Measurements from ENCODE around the gene CDH6. TPM values are rescaled to one million over a fixed set of nuclear protein-coding genes. Genes with fewer than 3 reads are reported as not detected.

The CDH6 gene
- total and polyA plus RNA-seq, 2 donors, result 0.66 to 0.87 TPM

DNA sequence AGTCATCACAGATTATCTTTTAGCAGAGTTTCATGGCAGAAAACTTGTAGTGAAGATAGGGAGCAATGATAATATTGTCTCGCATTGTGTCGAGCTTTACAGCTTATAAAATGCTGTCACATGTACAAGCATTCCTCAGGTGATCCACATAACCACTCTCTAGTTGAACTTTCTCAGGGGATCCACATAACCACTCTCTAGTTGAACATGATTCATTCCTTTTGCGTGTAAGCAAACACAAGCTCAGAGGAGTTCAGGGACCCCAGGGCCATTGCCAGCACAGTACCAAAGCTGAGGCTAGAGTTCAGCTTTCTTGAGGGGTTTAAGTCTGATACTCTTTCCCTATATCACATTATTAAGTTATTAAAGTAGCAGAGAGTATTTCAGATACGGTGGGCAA lies 86.7 kb downstream of the CDH6 start:
- Histone ChIP-seq H3K27me3 (ENCODE audit: control insufficient read depth in 2 of 2, insufficient read depth in 1 of 2, low read length in 1 of 2) (no peaks in the 10 kb centered on the region), H3K4me3 (ENCODE audit: low read length in 2 of 2) (no peak overlapping the region), H3K36me3 (ENCODE audit: control insufficient read depth in 2 of 2, insufficient read depth in 2 of 2, low read length in 1 of 2) (no peaks in the 10 kb centered on the region), H3K9me3 (ENCODE audit: control insufficient read depth in 2 of 2, insufficient read depth in 1 of 2, low read length in 1 of 2) (no peaks in the 10 kb centered on the region), H3K27ac (ENCODE audit: low read depth in 1 of 2, low read length in 1 of 2) (no peak overlapping the region), H3K4me1 (ENCODE audit: control insufficient read depth in 2 of 2, insufficient read depth in 2 of 2, low read length in 2 of 2) (no peaks in the 10 kb centered on the region)
- 91% methylated on average over 4 of the region's 4 CpGs for WGBS
- DNase-seq (ENCODE audit: low read depth in 6 of 9, low spot score in 9 of 9), result no peak

GRCh38 chr5:31283326-31283725 lies 89.8 kb downstream of the CDH6 start:
- 49% methylated on average over 3 of the region's 3 CpGs for WGBS
- H3K4me1 ChIP-seq (ENCODE audit: control insufficient read depth in 2 of 2, insufficient read depth in 2 of 2, low read length in 2 of 2), result no peaks in the 10 kb centered on the region

GRCh38 chr5:31285025-31285424 lies 91.5 kb downstream of the CDH6 start:
- Histone ChIP-seq H3K36me3 (ENCODE audit: control insufficient read depth in 2 of 2, insufficient read depth in 2 of 2, low read length in 1 of 2) (no peaks in the 10 kb centered on the region), H3K4me1 (ENCODE audit: control insufficient read depth in 2 of 2, insufficient read depth in 2 of 2, low read length in 2 of 2) (no peaks in the 10 kb centered on the region), H3K27ac (ENCODE audit: low read depth in 1 of 2, low read length in 1 of 2) (no peak overlapping the region), H3K4me3 (ENCODE audit: low read length in 2 of 2) (no peak overlapping the region), H3K9me3 (ENCODE audit: control insufficient read depth in 2 of 2, insufficient read depth in 1 of 2, low read length in 1 of 2) (no peaks in the 10 kb centered on the region), H3K27me3 (ENCODE audit: control insufficient read depth in 2 of 2, insufficient read depth in 1 of 2, low read length in 1 of 2) (no peaks in the 10 kb centered on the region)
- DNase-seq (ENCODE audit: low read depth in 6 of 9, low spot score in 9 of 9), result no peak
- WGBS, result 91% methylated on average over 2 of the region's 2 CpGs

More at GRCh38 chr5:31283326-31283725, 89.8 kb downstream of the CDH6 start:
- Histone ChIP-seq H3K4me3 (ENCODE audit: low read length in 2 of 2) (no peak overlapping the region), H3K27ac (ENCODE audit: low read depth in 1 of 2, low read length in 1 of 2) (no peak overlapping the region), H3K9me3 (ENCODE audit: control insufficient read depth in 2 of 2, insufficient read depth in 1 of 2, low read length in 1 of 2) (no peaks in the 10 kb centered on the region), H3K27me3 (ENCODE audit: control insufficient read depth in 2 of 2, insufficient read depth in 1 of 2, low read length in 1 of 2) (no peaks in the 10 kb centered on the region), H3K36me3 (ENCODE audit: control insufficient read depth in 2 of 2, insufficient read depth in 2 of 2, low read length in 1 of 2) (no peaks in the 10 kb centered on the region)
- DNase-seq (ENCODE audit: low read depth in 6 of 9, low spot score in 9 of 9), result no peak

DNA sequence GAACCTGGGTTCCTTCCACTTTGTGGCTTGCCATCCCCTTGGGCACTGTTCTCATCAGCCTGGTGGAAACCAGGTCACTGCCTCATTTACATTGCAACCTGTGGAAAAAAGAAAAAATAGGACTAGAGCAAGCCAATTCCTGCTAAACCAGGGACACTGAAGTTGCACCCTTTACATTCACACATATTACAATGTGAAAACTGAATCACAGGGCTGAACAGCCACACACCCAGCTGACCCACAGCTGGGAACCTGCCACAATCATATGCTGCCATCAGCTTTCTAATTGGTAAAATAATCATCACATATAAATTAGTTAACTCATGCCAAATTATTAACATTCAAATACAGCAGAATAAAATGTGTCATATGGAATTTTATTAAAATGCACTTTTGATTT lies 94.5 kb downstream of the CDH6 start:
- Histone ChIP-seq H3K27ac (ENCODE audit: low read depth in 1 of 2, low read length in 1 of 2) (no peak overlapping the region), H3K4me3 (ENCODE audit: low read length in 2 of 2) (no peak overlapping the region), H3K4me1 (ENCODE audit: control insufficient read depth in 2 of 2, insufficient read depth in 2 of 2, low read length in 2 of 2) (no peaks in the 10 kb centered on the region), H3K36me3 (ENCODE audit: control insufficient read depth in 2 of 2, insufficient read depth in 2 of 2, low read length in 1 of 2) (no peaks in the 10 kb centered on the region), H3K27me3 (ENCODE audit: control insufficient read depth in 2 of 2, insufficient read depth in 1 of 2, low read length in 1 of 2) (no peaks in the 10 kb centered on the region), H3K9me3 (ENCODE audit: control insufficient read depth in 2 of 2, insufficient read depth in 1 of 2, low read length in 1 of 2) (no peaks in the 10 kb centered on the region)
- no peak for DNase-seq (ENCODE audit: low read depth in 6 of 9, low spot score in 9 of 9)

DNA sequence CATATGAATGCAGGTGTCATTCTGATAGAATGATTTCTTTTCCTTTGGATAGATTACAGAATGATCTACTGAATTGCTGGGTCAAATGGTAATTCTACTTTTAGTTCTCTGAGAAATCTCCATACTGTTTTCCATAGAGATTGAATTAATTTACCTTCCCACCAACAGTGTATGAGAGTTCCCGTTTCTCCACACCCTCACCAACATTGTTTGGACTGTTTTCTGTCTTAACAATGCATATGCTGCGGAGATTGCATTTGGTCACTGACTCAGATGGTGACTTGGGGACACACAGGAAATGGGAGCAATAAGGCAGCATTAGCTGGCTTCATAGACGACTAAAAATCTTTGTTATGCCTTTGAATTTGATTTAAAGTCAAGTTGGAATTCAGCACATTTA lies 95.9 kb downstream of the CDH6 start:
- Histone ChIP-seq H3K36me3 (ENCODE audit: control insufficient read depth in 2 of 2, insufficient read depth in 2 of 2, low read length in 1 of 2) (no peaks in the 10 kb centered on the region), H3K27me3 (ENCODE audit: control insufficient read depth in 2 of 2, insufficient read depth in 1 of 2, low read length in 1 of 2) (no peaks in the 10 kb centered on the region), H3K4me3 (ENCODE audit: low read length in 2 of 2) (no peak overlapping the region), H3K4me1 (ENCODE audit: control insufficient read depth in 2 of 2, insufficient read depth in 2 of 2, low read length in 2 of 2) (no peaks in the 10 kb centered on the region), H3K27ac (ENCODE audit: low read depth in 1 of 2, low read length in 1 of 2) (no peak overlapping the region), H3K9me3 (ENCODE audit: control insufficient read depth in 2 of 2, insufficient read depth in 1 of 2, low read length in 1 of 2) (no peaks in the 10 kb centered on the region)
- 76% methylated on average over 3 of the region's 3 CpGs for WGBS
- no peak for DNase-seq (ENCODE audit: low read depth in 6 of 9, low spot score in 9 of 9)

- 91% methylated on average over 7 of the region's 7 CpGs for WGBS
Measured at GRCh38 chr5:31291323-31291854, 97.9 kb downstream of the CDH6 start.

DNA sequence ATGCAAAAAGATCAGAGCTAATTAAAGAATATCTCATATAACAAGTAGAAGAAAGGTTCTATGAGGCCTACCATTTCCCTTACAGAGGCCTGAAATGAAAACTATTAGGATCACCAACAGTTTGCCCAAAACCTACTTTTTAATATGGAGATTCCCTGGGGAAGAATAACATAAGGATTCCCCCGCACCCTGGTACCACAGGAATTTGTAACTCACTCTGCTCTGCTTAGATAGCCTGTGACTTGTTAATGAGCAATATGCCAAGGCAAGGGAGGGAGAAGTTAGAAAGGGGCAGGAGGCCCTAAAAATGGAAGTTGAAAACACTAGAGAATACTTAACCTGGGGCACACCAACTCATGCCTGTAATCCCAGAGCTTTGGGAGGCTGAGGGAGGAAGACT lies 107.0 kb downstream of the CDH6 start:
- no peaks in the 10 kb centered on the region for H3K4me1 ChIP-seq (ENCODE audit: control insufficient read depth in 2 of 2, insufficient read depth in 2 of 2, low read length in 2 of 2)
- no peak for DNase-seq (ENCODE audit: low read depth in 6 of 9, low spot score in 9 of 9)
- no peak overlapping the region for H3K4me3 ChIP-seq (ENCODE audit: low read length in 2 of 2)
- no peaks in the 10 kb centered on the region for H3K27me3 ChIP-seq (ENCODE audit: control insufficient read depth in 2 of 2, insufficient read depth in 1 of 2, low read length in 1 of 2)
- H3K9me3 ChIP-seq (ENCODE audit: control insufficient read depth in 2 of 2, insufficient read depth in 1 of 2, low read length in 1 of 2), result no peaks in the 10 kb centered on the region
- WGBS, result 90% methylated on average over 1 of the region's 1 CpG
- H3K27ac ChIP-seq (ENCODE audit: low read depth in 1 of 2, low read length in 1 of 2), result no peak overlapping the region
- no peaks in the 10 kb centered on the region for H3K36me3 ChIP-seq (ENCODE audit: control insufficient read depth in 2 of 2, insufficient read depth in 2 of 2, low read length in 1 of 2)

More at GRCh38 chr5:31291323-31291854, 97.9 kb downstream of the CDH6 start:
- Histone ChIP-seq H3K36me3 (ENCODE audit: control insufficient read depth in 2 of 2, insufficient read depth in 2 of 2, low read length in 1 of 2) (no peaks in the 10 kb centered on the region), H3K4me1 (ENCODE audit: control insufficient read depth in 2 of 2, insufficient read depth in 2 of 2, low read length in 2 of 2) (no peaks in the 10 kb centered on the region), H3K27me3 (ENCODE audit: control insufficient read depth in 2 of 2, insufficient read depth in 1 of 2, low read length in 1 of 2) (no peaks in the 10 kb centered on the region), H3K9me3 (ENCODE audit: control insufficient read depth in 2 of 2, insufficient read depth in 1 of 2, low read length in 1 of 2) (no peaks in the 10 kb centered on the region), H3K27ac (ENCODE audit: low read depth in 1 of 2, low read length in 1 of 2) (no peak overlapping the region), H3K4me3 (ENCODE audit: low read length in 2 of 2) (no peak overlapping the region)
- DNase-seq (ENCODE audit: low read depth in 6 of 9, low spot score in 9 of 9), result no peak

- Histone ChIP-seq H3K27ac (ENCODE audit: low read depth in 1 of 2, low read length in 1 of 2) (no peak overlapping the region), H3K9me3 (ENCODE audit: control insufficient read depth in 2 of 2, insufficient read depth in 1 of 2, low read length in 1 of 2) (no peaks in the 10 kb centered on the region), H3K4me3 (ENCODE audit: low read length in 2 of 2) (no peak overlapping the region), H3K27me3 (ENCODE audit: control insufficient read depth in 2 of 2, insufficient read depth in 1 of 2, low read length in 1 of 2) (no peaks in the 10 kb centered on the region), H3K4me1 (ENCODE audit: control insufficient read depth in 2 of 2, insufficient read depth in 2 of 2, low read length in 2 of 2) (no peaks in the 10 kb centered on the region), H3K36me3 (ENCODE audit: control insufficient read depth in 2 of 2, insufficient read depth in 2 of 2, low read length in 1 of 2) (no peaks in the 10 kb centered on the region)
- no peak for DNase-seq (ENCODE audit: low read depth in 6 of 9, low spot score in 9 of 9)
- WGBS, result 83% methylated on average over 5 of the region's 5 CpGs
Measured at GRCh38 chr5:31301833-31302232, 108.3 kb downstream of the CDH6 start.

GRCh38 chr5:31303688-31304087 lies 110.2 kb downstream of the CDH6 start:
- H3K27me3 ChIP-seq (ENCODE audit: control insufficient read depth in 2 of 2, insufficient read depth in 1 of 2, low read length in 1 of 2), result no peaks in the 10 kb centered on the region
- no peak overlapping the region for H3K27ac ChIP-seq (ENCODE audit: low read depth in 1 of 2, low read length in 1 of 2)
- 94% methylated on average over 5 of the region's 5 CpGs for WGBS
- no peaks in the 10 kb centered on the region for H3K4me1 ChIP-seq (ENCODE audit: control insufficient read depth in 2 of 2, insufficient read depth in 2 of 2, low read length in 2 of 2)
- H3K9me3 ChIP-seq (ENCODE audit: control insufficient read depth in 2 of 2, insufficient read depth in 1 of 2, low read length in 1 of 2), result no peaks in the 10 kb centered on the region
- H3K36me3 ChIP-seq (ENCODE audit: control insufficient read depth in 2 of 2, insufficient read depth in 2 of 2, low read length in 1 of 2), result no peaks in the 10 kb centered on the region
- H3K4me3 ChIP-seq (ENCODE audit: low read length in 2 of 2), result no peak overlapping the region
- no peak for DNase-seq (ENCODE audit: low read depth in 6 of 9, low spot score in 9 of 9)

DNA sequence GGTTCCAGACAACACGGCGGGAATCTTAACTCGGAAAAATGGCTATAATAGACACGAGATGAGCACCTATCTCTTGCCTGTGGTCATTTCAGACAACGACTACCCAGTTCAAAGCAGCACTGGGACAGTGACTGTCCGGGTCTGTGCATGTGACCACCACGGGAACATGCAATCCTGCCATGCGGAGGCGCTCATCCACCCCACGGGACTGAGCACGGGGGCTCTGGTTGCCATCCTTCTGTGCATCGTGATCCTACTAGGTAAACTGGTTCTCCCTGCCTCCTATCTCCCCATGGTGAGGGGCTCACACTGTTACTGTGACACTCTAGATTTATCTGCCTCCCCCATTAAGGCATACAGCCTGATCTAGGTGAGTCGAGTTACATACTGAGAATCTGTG lies 124.2 kb downstream of the CDH6 start:
- H3K36me3 ChIP-seq (ENCODE audit: control insufficient read depth in 2 of 2, insufficient read depth in 2 of 2, low read length in 1 of 2), result no peaks in the 10 kb centered on the region
- no peak overlapping the region for H3K27ac ChIP-seq (ENCODE audit: low read depth in 1 of 2, low read length in 1 of 2)
- H3K4me1 ChIP-seq (ENCODE audit: control insufficient read depth in 2 of 2, insufficient read depth in 2 of 2, low read length in 2 of 2), result no peaks in the 10 kb centered on the region
- no peak overlapping the region for H3K4me3 ChIP-seq (ENCODE audit: low read length in 2 of 2)
- 90% methylated on average over 13 of the region's 13 CpGs for WGBS
- DNase-seq (ENCODE audit: low read depth in 6 of 9, low spot score in 9 of 9), result no peak
- no peaks in the 10 kb centered on the region for H3K9me3 ChIP-seq (ENCODE audit: control insufficient read depth in 2 of 2, insufficient read depth in 1 of 2, low read length in 1 of 2)
- H3K27me3 ChIP-seq (ENCODE audit: control insufficient read depth in 2 of 2, insufficient read depth in 1 of 2, low read length in 1 of 2), result no peaks in the 10 kb centered on the region

Measured in thymus (tissue), 11 donors.